NCI-H2107 treated with DMSO at 0.1 percent for 48 hours (cell line): ENCODE data around the gene ANP32E.

Source experiments
- DNase-seq: peaks from one replicate; lab custom pipeline; 2025; ENCODE audit not compliant: unreplicated experiment; lab: John Stamatoyannopoulos, UW

ANP32E gene

GRCh38 chr1:150171801-150172200, 64.1 kb downstream of the ANP32E start:
- no peak for DNase-seq

DNA sequence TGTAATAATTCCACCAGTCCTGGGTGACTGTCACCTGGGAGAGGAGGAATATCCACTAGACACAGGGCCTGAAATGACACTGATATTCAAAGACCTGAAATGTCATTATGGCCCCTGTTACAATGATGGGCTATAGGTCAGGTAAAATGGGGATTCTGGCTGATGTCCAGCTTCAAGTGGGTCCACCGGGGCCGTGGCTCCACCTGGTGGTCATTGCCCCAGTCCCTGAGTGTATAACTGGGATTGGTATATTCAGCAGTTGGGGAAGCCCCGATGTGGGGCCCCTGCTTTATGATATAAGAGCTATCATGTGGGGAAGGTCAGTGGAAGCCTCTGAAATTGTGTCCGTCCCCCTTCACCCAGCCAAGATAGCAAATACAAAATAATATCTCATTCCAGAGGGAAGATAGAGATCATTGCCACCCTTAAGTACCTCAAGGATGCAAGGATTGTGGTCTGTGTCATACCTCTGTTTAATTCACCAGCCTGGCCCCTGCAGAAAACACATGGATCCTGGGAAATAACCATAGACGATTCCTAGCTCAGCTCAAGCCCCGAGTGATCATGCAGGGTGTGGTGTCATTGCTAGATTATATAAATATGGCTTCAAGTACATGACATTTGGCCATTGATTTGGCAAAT, 66.8 kb downstream of the ANP32E start:
- DNase-seq, result no peak
